H1 (cell line): ENCODE data around the gene EXOSC1.

Experiments
- CEBPB ChIP-seq: IDR thresholded peaks from 2 replicates; pipeline ENCODE4 v1.6.1; 2012; ENCODE audit warnings: low read depth, low read length
- CREB1 ChIP-seq: IDR thresholded peaks from 2 replicates; pipeline ENCODE4 v1.6.1; 2012; ENCODE audit warnings: inconsistent platforms
- CTCF ChIP-seq, 3 experiments: IDR thresholded peaks; 1 replicate in 2 of 3; 2 replicates in 1 of 3; pipeline versions ENCODE4 v1.5.1 to v1.6.1; 2011; ENCODE audit warnings: low read length in 3 of 3, mild to moderate bottlenecking in 3 of 3, inconsistent platforms in 2 of 3, low read depth in 1 of 3, moderate library complexity in 1 of 3; ENCODE audit not compliant: insufficient read depth in 1 of 3; ENCODE audit errors: control extremely low read depth in 1 of 3
- E2F6 ChIP-seq: IDR thresholded peaks from 2 replicates; pipeline ENCODE4 v1.6.1; 2012; ENCODE audit warnings: inconsistent platforms
- EP300 ChIP-seq, 2 experiments: IDR thresholded peaks; 1 replicate in 1 of 2; 2 replicates in 1 of 2; pipeline ENCODE4 v1.6.1; 2011 to 2012; ENCODE audit warnings: low read depth in 2 of 2, low read length in 2 of 2, mild to moderate bottlenecking in 2 of 2, borderline replicate concordance in 1 of 2, inconsistent platforms in 1 of 2, moderate library complexity in 1 of 2
- GABPA ChIP-seq: IDR thresholded peaks from 2 replicates; pipeline ENCODE4 v1.6.1; 2011; ENCODE audit warnings: mild to moderate bottlenecking, low read length, moderate library complexity, borderline replicate concordance; ENCODE audit not compliant: insufficient read depth
- JUND ChIP-seq: IDR thresholded peaks from 2 replicates; pipeline ENCODE4 v1.6.1; 2011; ENCODE audit warnings: mild to moderate bottlenecking, improper control_type of control experiment, low read length
- POLR2A ChIP-seq, 2 experiments: IDR thresholded peaks; 1 replicate in 1 of 2; 2 replicates in 1 of 2; pipeline ENCODE4 v1.6.1; 2011; ENCODE audit warnings: low read depth in 2 of 2, low read length in 2 of 2, mild to moderate bottlenecking in 2 of 2; ENCODE audit errors: control extremely low read depth in 1 of 2
- RFX5 ChIP-seq: IDR thresholded peaks from 2 replicates; pipeline ENCODE4 v1.6.1; 2011; ENCODE audit warnings: low read depth, low read length, improper control_type of control experiment, borderline replicate concordance
- SIX5 ChIP-seq: IDR thresholded peaks from 2 replicates; pipeline ENCODE4 v1.6.1; 2011; ENCODE audit warnings: mild to moderate bottlenecking, low read depth, low read length
- SP2 ChIP-seq: IDR thresholded peaks from 2 replicates; pipeline ENCODE4 v1.6.1; 2012; ENCODE audit warnings: mild to moderate bottlenecking, low read length, inconsistent platforms
- TAF1 ChIP-seq: IDR thresholded peaks from 2 replicates; pipeline ENCODE4 v1.6.1; 2011; ENCODE audit warnings: mild to moderate bottlenecking, low read depth, low read length
- USF2 ChIP-seq: IDR thresholded peaks from 2 replicates; pipeline ENCODE4 v1.6.1; 2011; ENCODE audit warnings: low read length, improper control_type of control experiment

- no peak for TF ChIP-seq GABPA
- TF ChIP-seq RFX5, result no peak
- no peak for TF ChIP-seq USF2
- TF ChIP-seq SIX5, result no peak
- TF ChIP-seq TAF1, result no peak
- TF ChIP-seq CTCF (IDR thresholded peaks at IDR 0.05; ENCODE audit: control extremely low read depth in 1 of 3, insufficient read depth in 1 of 3, low read depth in 1 of 3, low read length in 3 of 3), result no peak
- no peak for TF ChIP-seq POLR2A (IDR thresholded peaks at IDR 0.05; ENCODE audit: control extremely low read depth in 1 of 2, low read depth in 2 of 2, low read length in 2 of 2)
- no peak for TF ChIP-seq JUND
- TF ChIP-seq E2F6, result no peak
- TF ChIP-seq EP300 (IDR thresholded peaks at IDR 0.05; ENCODE audit: borderline replicate concordance in 1 of 2, low read depth in 2 of 2, low read length in 2 of 2), result no peak
- TF ChIP-seq CEBPB, result no peak
- no peak for TF ChIP-seq CREB1
- TF ChIP-seq SP2, result no peak
These were observed 20.9 kb upstream of the EXOSC1 start for GRCh38 chr10:97466755-97467154.
